ENCODE results near the gene RASAL2.

RASAL2 gene

DNA sequence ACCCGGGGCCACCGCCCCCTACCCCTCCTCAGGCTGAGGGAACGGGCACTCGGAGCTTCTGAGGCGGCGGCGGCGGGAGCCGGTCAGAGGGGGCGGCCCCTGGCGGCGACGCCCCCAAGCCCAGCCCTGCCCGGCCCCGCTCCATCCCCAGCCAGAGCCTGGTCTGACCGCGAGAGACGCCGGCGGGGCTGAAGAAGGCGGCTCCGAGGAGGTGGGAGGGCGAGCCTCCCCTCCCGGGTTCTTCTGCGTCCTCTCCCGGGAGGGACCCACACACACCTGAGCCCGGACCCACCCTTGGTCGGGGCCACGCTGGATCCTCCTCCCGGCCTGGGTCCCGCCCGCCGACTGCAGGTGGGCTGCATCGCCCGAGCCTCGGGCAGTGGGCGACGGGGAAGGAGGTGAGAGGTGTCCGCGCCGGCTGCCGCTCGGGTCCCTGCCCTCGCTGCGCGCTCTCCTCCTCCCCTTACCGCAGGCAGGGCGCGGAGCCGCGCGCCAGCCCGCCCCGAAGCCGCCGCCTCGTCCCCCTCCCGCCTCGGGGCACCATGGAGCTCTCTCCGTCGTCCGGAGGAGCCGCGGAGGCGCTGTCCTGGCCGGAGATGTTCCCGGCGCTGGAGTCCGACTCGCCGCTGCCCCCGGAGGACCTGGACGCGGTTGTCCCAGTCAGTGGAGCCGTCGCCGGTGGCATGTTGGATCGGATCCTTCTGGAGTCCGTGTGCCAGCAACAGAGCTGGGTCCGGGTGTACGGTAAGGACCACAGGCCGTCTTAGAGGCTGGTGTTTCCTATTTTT, at the start of gene RASAL2:
Gene RASAL2, plus strand, starts transcription at position 154 of the 788 bp plus-strand sequence. Its CDS starts 389 bp downstream, at position 543.
- TF ChIP-seq, protein P1, sequence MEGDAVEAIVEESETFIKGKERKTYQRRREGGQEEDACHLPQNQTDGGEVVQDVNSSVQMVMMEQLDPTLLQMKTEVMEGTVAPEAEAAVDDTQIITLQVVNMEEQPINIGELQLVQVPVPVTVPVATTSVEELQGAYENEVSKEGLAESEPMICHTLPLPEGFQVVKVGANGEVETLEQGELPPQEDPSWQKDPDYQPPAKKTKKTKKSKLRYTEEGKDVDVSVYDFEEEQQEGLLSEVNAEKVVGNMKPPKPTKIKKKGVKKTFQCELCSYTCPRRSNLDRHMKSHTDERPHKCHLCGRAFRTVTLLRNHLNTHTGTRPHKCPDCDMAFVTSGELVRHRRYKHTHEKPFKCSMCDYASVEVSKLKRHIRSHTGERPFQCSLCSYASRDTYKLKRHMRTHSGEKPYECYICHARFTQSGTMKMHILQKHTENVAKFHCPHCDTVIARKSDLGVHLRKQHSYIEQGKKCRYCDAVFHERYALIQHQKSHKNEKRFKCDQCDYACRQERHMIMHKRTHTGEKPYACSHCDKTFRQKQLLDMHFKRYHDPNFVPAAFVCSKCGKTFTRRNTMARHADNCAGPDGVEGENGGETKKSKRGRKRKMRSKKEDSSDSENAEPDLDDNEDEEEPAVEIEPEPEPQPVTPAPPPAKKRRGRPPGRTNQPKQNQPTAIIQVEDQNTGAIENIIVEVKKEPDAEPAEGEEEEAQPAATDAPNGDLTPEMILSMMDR (conservative IDR thresholded peaks at IDR 0.05; ENCODE audit: low read length): no peak
- TF ChIP-seq EZH2phosphoT487 (IDR thresholded peaks at IDR 0.05; ENCODE audit: borderline replicate concordance): no peak
- H3K4me3 ChIP-seq (ENCODE audit: low read length, poor library complexity, severe bottlenecking): no peak within 1 kb of the TSS
- H3F3A ChIP-seq (ENCODE audit: low read depth): no peaks in the 10 kb centered on the region
- no peaks in the 10 kb centered on the region for H3K79me2 ChIP-seq (ENCODE audit: insufficient read depth, low read length)
- no peaks in the 10 kb centered on the region for H3K9me2 ChIP-seq (replicated peaks; ENCODE audit: low read depth, low read length)
- no peak within 1 kb of the TSS for H3K4me2 ChIP-seq (ENCODE audit: low read depth, low read length, poor library complexity, severe bottlenecking)
- no peaks in the 10 kb centered on the region for H3K9me3 ChIP-seq (ENCODE audit: insufficient read depth, low read depth, low read length)
- H3K9ac ChIP-seq (ENCODE audit: low read depth, low read length, poor library complexity, severe bottlenecking): no peak within 1 kb of the TSS
- H4K20me1 ChIP-seq (ENCODE audit: insufficient read depth, low read length, poor library complexity, severe bottlenecking): no peaks in the 10 kb centered on the region
- no peak within 1 kb of the TSS for H2AFZ ChIP-seq (ENCODE audit: low read length)
- no peaks in the 10 kb centered on the region for H3K36me3 ChIP-seq (ENCODE audit: insufficient read depth, low read length)
- H3K27me3 ChIP-seq (ENCODE audit: insufficient read depth, low read length, poor library complexity, severe bottlenecking): no peaks in the 10 kb centered on the region
- H3K4me1 ChIP-seq (ENCODE audit: insufficient read depth, low read length, poor library complexity, severe bottlenecking): no peaks in the 10 kb centered on the region

DNA sequence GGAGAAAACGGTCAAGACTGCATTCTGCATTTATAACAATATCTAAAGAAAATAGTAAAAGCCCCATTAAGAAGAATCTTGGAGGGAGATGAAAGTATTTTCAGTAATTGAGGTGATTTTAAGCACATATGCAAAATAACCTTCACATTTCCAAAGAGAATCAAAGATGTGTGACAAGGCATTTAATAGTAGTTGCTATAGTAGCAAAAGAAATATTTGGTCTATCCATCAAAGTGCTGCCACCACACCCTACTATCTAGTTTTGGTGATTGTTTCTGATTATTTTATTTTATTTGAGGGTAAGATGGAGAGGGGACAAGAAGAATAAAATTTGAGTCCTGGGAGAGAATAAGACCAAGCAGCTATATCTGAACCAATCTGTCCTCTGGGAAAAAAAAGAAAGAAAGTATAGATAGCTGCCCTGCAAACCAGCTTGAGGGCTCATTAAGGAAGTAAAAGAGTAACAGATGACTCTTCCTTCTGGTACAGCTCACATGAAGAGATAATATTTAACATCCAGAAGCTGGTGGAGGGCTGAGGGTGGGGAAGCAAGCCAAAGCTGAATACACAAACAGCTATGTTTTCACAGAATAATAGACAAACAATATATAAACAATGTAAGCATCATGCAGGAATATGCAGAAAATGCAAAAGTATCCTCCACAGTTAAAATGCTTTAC, 47.2 kb upstream of the RASAL2 start:
- H2AFZ ChIP-seq (ENCODE audit: low read length): no peak overlapping the region
- H3K4me2 ChIP-seq (ENCODE audit: low read depth, low read length, poor library complexity, severe bottlenecking): no peak overlapping the region
- H3F3A ChIP-seq (ENCODE audit: low read depth): no peaks in the 10 kb centered on the region
- no peak overlapping the region for H3K9ac ChIP-seq (ENCODE audit: low read depth, low read length, poor library complexity, severe bottlenecking)
- no peaks in the 10 kb centered on the region for H3K36me3 ChIP-seq (ENCODE audit: insufficient read depth, low read length)
- no peaks in the 10 kb centered on the region for H3K4me1 ChIP-seq (ENCODE audit: insufficient read depth, low read length, poor library complexity, severe bottlenecking)
- H3K27me3 ChIP-seq (ENCODE audit: insufficient read depth, low read length, poor library complexity, severe bottlenecking): no peaks in the 10 kb centered on the region
- no peaks in the 10 kb centered on the region for H3K79me2 ChIP-seq (ENCODE audit: insufficient read depth, low read length)
- TF ChIP-seq, protein P1 (conservative IDR thresholded peaks at IDR 0.05; ENCODE audit: low read length): no peak
- TF ChIP-seq EZH2phosphoT487 (IDR thresholded peaks at IDR 0.05; ENCODE audit: borderline replicate concordance): no peak
- H3K9me2 ChIP-seq (replicated peaks; ENCODE audit: low read depth, low read length): no peaks in the 10 kb centered on the region
- no peaks in the 10 kb centered on the region for H4K20me1 ChIP-seq (ENCODE audit: insufficient read depth, low read length, poor library complexity, severe bottlenecking)
- H3K9me3 ChIP-seq (ENCODE audit: insufficient read depth, low read depth, low read length): no peaks in the 10 kb centered on the region
- no peak overlapping the region for H3K4me3 ChIP-seq (ENCODE audit: low read length, poor library complexity, severe bottlenecking)

DNA sequence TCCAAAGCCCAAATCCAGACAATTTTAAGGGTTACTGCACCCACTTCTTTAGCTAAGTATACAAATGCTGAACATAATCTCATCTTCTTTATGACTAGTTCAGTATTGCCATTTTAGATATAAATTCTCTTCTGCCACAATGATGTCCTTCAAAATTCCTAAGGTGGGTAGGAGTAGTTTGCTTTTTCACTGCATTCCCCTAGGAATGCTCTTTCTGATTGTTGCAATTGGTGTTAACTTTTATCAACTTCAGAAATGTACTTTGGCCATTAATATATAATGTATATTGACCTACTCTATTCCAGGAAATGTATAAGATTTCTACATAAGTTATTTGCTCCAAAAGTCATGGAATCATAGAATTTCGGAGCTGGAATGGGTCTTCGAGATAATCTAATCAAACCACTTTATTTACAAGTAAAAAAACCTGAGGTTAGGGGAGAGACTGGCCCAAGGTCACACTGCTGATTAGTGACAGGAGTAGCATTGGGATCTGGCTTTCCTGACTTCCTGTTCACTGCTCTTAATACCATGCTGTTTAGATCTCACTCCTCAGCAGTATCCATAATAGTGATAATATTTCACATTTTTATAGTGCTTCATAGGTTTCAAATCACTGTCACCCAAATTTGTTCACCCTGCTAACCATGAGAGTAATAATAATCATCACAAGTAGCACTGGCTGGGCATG, 46.4 kb upstream of the RASAL2 start:
- TF ChIP-seq, protein P1 (conservative IDR thresholded peaks at IDR 0.05; ENCODE audit: low read length): no peak
- TF ChIP-seq EZH2phosphoT487 (IDR thresholded peaks at IDR 0.05; ENCODE audit: borderline replicate concordance): no peak
- no peaks in the 10 kb centered on the region for H3K36me3 ChIP-seq (ENCODE audit: insufficient read depth, low read length)
- no peak overlapping the region for H3K4me2 ChIP-seq (ENCODE audit: low read depth, low read length, poor library complexity, severe bottlenecking)
- H3K9me3 ChIP-seq (ENCODE audit: insufficient read depth, low read depth, low read length): no peaks in the 10 kb centered on the region
- no peaks in the 10 kb centered on the region for H3K4me1 ChIP-seq (ENCODE audit: insufficient read depth, low read length, poor library complexity, severe bottlenecking)
- H3F3A ChIP-seq (ENCODE audit: low read depth): no peaks in the 10 kb centered on the region
- H2AFZ ChIP-seq (ENCODE audit: low read length): no peak overlapping the region
- no peak overlapping the region for H3K4me3 ChIP-seq (ENCODE audit: low read length, poor library complexity, severe bottlenecking)
- H4K20me1 ChIP-seq (ENCODE audit: insufficient read depth, low read length, poor library complexity, severe bottlenecking): no peaks in the 10 kb centered on the region
- H3K9me2 ChIP-seq (replicated peaks; ENCODE audit: low read depth, low read length): no peaks in the 10 kb centered on the region
- no peaks in the 10 kb centered on the region for H3K79me2 ChIP-seq (ENCODE audit: insufficient read depth, low read length)
- no peaks in the 10 kb centered on the region for H3K27me3 ChIP-seq (ENCODE audit: insufficient read depth, low read length, poor library complexity, severe bottlenecking)
- H3K9ac ChIP-seq (ENCODE audit: low read depth, low read length, poor library complexity, severe bottlenecking): no peak overlapping the region

All from Loucy (cell line).